Transverse colon (tissue), 4 donors: Measurements from ENCODE around the gene RUNX1. TPM values are rescaled to one million over a fixed set of nuclear protein-coding genes. Genes with fewer than 3 reads are reported as not detected.

Experiments used
- DNase-seq: peaks from one replicate; pipeline ENCODE4 v3.0.0-alpha.2; 2019
- H3K27ac ChIP-seq, 4 donors: fragments of 200-600 bp; sonication (generic); 2 replicates each; pipeline ENCODE4 v1.5.1; 2016 to 2018; ENCODE audit warnings: inconsistent platforms in 4 of 4
- H3K27me3 ChIP-seq: fragments of 200-600 bp; sonication (generic); 2 replicates; pipeline ENCODE4 v1.5.1; 2017; ENCODE audit warnings: inconsistent platforms
- H3K36me3 ChIP-seq, 4 donors: fragments of 200-600 bp; sonication (generic); 2 replicates each; pipeline ENCODE4 v1.5.1; 2017 to 2019; ENCODE audit warnings: inconsistent platforms in 4 of 4
- H3K4me1 ChIP-seq, 4 donors: fragments of 200-600 bp; sonication (generic); 2 replicates each; pipeline ENCODE4 v1.5.1; 2017 to 2020; ENCODE audit warnings: inconsistent platforms in 4 of 4
- H3K4me3 ChIP-seq, 4 donors: fragments of 200-600 bp; sonication (generic); 1 replicate in 1 of 4; 2 replicates in 3 of 4; pipeline versions ENCODE4 v1.5.1 to v1.6.1; 2017 to 2019; ENCODE audit warnings: inconsistent platforms in 4 of 4
- H3K9me3 ChIP-seq, 2 donors: fragments of 200-600 bp; sonication (generic); 2 replicates each; pipeline ENCODE4 v1.5.1; 2017 to 2019; ENCODE audit warnings: inconsistent platforms in 2 of 2
- EP300 ChIP-seq: sonication (generic); formaldehyde crosslinking; IDR thresholded peaks from one replicate; pipeline ENCODE4 v1.6.1; 2017; ENCODE audit warnings: antibody characterized with exemption, low read depth
- POLR2A ChIP-seq: fragments of 450-650 bp; IDR thresholded peaks from one replicate; pipeline ENCODE4 v1.6.1; 2016; ENCODE audit warnings: antibody characterized with exemption, mild to moderate bottlenecking, moderate library complexity
- POLR2AphosphoS5 ChIP-seq, 3 donors: sonication (generic); formaldehyde crosslinking; IDR thresholded peaks; one replicate each; pipeline ENCODE4 v1.6.1; 2016; ENCODE audit warnings: antibody characterized with exemption in 3 of 3
- WGBS, 2 donors: methylation state at CpG; one replicate each; pipeline ENCODE4 v1.1.5; 2018; ENCODE audit warnings: low coverage in 1 of 2; 5-methylcytosine and 5-hydroxymethylcytosine counted together
- in situ Hi-C, 4 donors: fragments of 200-750 bp; cut with MboI; loops; one replicate each; pipeline versions ENCODE4 v1.15.0 to v1.15.1; 2017; ENCODE audit warnings: low sequenced_read_pairs in 3 of 4, low pct_ligation_motif_present in 1 of 4, low pct_unique_long_range_greater_than_20kb in 1 of 4
- intact Hi-C: fragments of 100-400 bp; cut with DNase I; formaldehyde crosslinking; loops from one replicate; pipeline ENCODE4 v1.15.1; 2023; ENCODE audit warnings: low total_unique reads
- total RNA-seq, 4 donors: library from RNA; depleted of rRNA; stranded (reverse); fragments of >200 nt; gene quantifications; one replicate each; pipeline ENCODE4 v1.1.0, GENCODE V29; 2016
- TF ChIP-seq, protein P1 (sequence below), 5 experiments: fragments of 200-600 bp in 3 of 5; fragments of 450-650 bp in 2 of 5; sonication (generic) in 3 of 5; IDR thresholded peaks; 1 replicate in 2 of 5; 2 replicates in 3 of 5; pipeline ENCODE4 v1.5.1; 2016 to 2017; ENCODE audit warnings: antibody characterized with exemption in 5 of 5, inconsistent platforms in 3 of 5, mild to moderate bottlenecking in 2 of 5, moderate library complexity in 1 of 5

The RUNX1 gene
- total RNA-seq, 4 donors from 2014 or later = 8.3 to 60.1 (median 34.7) TPM

DNA sequence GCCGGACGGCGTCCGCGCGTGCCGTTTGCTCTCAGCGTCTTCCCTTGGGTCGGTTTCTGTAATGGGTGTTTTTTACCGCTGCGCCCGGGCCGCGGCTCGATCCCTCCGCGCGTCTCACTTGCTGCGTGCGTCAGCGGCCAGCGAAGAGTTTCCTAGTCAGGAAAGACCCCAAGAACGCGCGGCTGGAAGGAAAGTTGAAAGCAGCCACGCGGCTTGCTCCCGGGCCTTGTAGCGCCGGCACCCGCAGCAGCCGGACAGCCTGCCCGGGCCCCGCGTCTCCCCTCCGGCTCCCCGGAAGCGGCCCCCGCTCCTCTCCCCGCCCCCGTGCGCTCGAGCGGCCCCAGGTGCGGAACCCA, 159.8 kb downstream of the RUNX1 start:
- peaks cover 0 to 40% (median 16%) of the 10 kb centered on the region in 4 donors for H3K4me1 ChIP-seq
- in situ Hi-C loops = loop anchor here in 3 of 4 donors (10.0 to 25.0 kb wide), 4 partner anchors 144 to 1048 kb away; no protein-coding TSS in a partner anchor
- peak overlapping the region; percentile 95 to 99 (median 97) for H3K27ac ChIP-seq
- H3K36me3 ChIP-seq = no peaks in the 10 kb centered on the region
- no peaks in the 10 kb centered on the region for H3K9me3 ChIP-seq
- peaks cover 55% of the 10 kb centered on the region for H3K27me3 ChIP-seq
- intact Hi-C loops = loop anchor here (10.0 kb wide), 2 partner anchors 94 to 144 kb away; no protein-coding TSS in a partner anchor
- TF ChIP-seq, protein P1, sequence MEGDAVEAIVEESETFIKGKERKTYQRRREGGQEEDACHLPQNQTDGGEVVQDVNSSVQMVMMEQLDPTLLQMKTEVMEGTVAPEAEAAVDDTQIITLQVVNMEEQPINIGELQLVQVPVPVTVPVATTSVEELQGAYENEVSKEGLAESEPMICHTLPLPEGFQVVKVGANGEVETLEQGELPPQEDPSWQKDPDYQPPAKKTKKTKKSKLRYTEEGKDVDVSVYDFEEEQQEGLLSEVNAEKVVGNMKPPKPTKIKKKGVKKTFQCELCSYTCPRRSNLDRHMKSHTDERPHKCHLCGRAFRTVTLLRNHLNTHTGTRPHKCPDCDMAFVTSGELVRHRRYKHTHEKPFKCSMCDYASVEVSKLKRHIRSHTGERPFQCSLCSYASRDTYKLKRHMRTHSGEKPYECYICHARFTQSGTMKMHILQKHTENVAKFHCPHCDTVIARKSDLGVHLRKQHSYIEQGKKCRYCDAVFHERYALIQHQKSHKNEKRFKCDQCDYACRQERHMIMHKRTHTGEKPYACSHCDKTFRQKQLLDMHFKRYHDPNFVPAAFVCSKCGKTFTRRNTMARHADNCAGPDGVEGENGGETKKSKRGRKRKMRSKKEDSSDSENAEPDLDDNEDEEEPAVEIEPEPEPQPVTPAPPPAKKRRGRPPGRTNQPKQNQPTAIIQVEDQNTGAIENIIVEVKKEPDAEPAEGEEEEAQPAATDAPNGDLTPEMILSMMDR (IDR thresholded peaks at IDR 0.05) = no peak
- TF ChIP-seq POLR2AphosphoS5 (IDR thresholded peaks at IDR 0.05) (no peak), EP300 (no peak), POLR2A (no peak)
- DNase-seq = peak; percentile 50
- WGBS, 2 donors = 0% methylated on average over 4 of the region's 45 CpGs; no CpG with 5 or more reads in 1 of the 2 donors
- peak overlapping the region; percentile 71 to 86 (median 74) for H3K4me3 ChIP-seq

DNA sequence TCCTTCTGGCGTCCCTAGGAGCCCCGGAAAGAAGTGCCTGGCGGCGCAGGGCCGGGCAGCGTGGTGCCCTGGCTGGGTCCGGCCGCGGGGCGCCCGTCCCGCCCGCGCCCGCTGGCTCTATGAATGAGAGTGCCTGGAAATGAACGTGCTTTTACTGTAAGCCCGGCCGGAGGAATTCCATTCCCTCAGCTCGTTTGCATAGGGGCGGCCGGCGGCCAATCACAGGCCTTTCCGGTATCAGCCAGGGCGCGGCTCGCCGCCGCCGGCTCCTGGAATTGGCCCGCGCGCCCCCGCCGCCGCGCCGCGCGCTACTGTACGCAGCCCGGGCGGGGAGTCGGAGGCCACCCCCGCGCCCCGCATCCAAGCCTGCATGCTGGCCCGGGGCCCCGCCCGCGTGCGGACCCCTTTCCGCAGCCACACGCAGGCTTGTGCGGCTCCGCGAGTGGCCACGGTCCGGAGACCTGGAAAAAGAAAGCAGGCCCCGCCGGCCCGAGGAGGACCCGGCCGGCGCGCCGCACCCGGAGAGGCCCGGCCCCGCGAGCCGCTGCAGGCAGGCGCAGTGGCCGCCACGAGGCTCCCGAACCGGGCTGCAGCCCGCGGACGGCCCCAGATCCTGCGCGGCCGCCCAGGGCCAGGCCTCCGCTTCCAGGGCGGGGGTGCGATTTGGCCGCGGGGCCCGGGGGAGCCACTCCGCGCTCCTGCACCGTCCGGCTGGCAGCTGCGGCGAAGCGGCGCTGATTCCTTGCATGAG, 160.4 kb downstream of the RUNX1 start:
- WGBS, 2 donors = 0% methylated on average over 41 of the region's 96 CpGs; no CpG with 5 or more reads in 1 of the 2 donors
- intact Hi-C loops (loop anchor here (10.0 kb wide), 2 partner anchors 94 to 144 kb away; no protein-coding TSS in a partner anchor), in situ Hi-C loops (loop anchor here in 3 of 4 donors (10.0 to 25.0 kb wide), 4 partner anchors 144 to 1049 kb away; no protein-coding TSS in a partner anchor)
- no peaks in the 10 kb centered on the region for H3K9me3 ChIP-seq
- peak; percentile 96 for DNase-seq
- H3K4me3 ChIP-seq = peak overlapping the region; percentile 71 to 86 (median 74)
- TF ChIP-seq EP300 (no peak), POLR2A (peak; percentile 97), POLR2AphosphoS5 (IDR thresholded peaks at IDR 0.05) (peak; percentile 92 to 97 (median 97))
- TF ChIP-seq, protein P1 (IDR thresholded peaks at IDR 0.05) = peak in 1 of 5 experiments; percentile 31
- H3K4me1 ChIP-seq = peaks cover 0 to 45% (median 22%) of the 10 kb centered on the region in 4 donors
- peaks cover 51% of the 10 kb centered on the region for H3K27me3 ChIP-seq
- no peaks in the 10 kb centered on the region for H3K36me3 ChIP-seq
- peak overlapping the region; percentile 95 to 99 (median 97) for H3K27ac ChIP-seq

DNA sequence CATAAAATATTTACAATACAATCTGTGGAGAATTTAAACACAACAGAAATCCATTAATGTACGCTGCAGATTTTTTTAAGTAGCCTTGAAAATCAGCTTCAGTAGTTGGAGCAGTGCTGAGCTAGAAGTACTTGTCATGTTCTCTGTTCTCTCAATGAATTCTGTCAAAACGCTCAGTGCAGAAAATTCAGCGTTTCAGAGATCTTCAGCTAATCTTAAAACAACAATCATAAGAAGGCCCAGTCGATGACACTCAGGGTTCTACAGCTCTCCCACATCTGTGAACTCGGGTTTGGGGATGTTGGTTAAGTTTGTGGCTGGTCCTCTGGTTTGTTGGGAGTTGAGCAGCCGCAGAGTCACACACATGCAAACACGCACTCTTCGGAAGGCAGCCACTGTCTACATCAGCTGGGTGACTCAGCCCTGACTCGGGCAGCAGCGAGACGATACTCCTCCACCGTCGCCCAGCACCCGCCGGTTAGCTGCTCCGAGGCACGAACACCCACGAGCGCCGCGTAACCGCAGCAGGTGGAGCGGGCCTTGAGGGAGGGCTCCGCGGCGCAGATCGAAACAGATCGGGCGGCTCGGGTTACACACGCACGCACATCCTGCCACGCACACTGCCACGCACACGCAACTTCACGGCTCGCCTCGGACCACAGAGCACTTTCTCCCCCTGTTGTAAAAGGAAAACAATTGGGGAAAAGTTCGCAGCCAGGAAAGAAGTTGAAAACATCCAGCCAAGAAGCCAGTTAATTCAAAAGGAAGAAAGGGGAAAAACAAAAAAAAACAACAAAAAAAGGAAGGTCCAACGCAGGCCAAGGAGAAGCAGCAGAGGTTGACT, 161.2 kb downstream of the RUNX1 start:
- H3K4me1 ChIP-seq = peaks cover 0 to 53% (median 26%) of the 10 kb centered on the region in 4 donors
- peak in 2 of 3 donors; percentile 36 to 63 for TF ChIP-seq POLR2AphosphoS5 (IDR thresholded peaks at IDR 0.05)
- TF ChIP-seq POLR2A = no peak
- H3K27me3 ChIP-seq = peaks cover 43% of the 10 kb centered on the region
- DNase-seq = peak; percentile 77
- in situ Hi-C loops (loop anchor here in 3 of 4 donors (10.0 to 25.0 kb wide), 4 partner anchors 143 to 1049 kb away; no protein-coding TSS in a partner anchor), intact Hi-C loops (loop anchor here (10.0 kb wide), 2 partner anchors 93 to 143 kb away; no protein-coding TSS in a partner anchor)
- H3K27ac ChIP-seq = peak overlapping the region; percentile 95 to 99 (median 97)
- WGBS, 2 donors = 1% methylated on average over 21 to 39 of the region's 40 CpGs
- H3K36me3 ChIP-seq = no peaks in the 10 kb centered on the region
- no peaks in the 10 kb centered on the region for H3K9me3 ChIP-seq
- peak overlapping the region; percentile 40 to 86 (median 74) for H3K4me3 ChIP-seq

DNA sequence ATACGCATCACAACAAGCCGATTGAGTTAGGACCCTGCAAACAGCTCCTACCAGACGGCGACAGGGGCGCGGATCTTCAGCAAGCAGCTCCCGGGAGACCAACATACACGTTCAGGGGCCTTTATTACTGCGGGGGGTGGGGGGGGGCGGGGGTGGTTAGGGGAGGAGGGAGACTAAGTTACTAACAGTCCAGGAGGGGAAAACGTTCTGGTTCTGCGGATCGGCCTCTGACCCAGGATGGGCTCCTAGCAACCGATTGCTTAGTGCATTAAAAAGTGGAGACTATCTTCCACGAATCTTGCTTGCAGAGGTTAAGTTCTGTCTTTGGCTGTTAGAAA, 162.0 kb downstream of the RUNX1 start:
- no peaks in the 10 kb centered on the region for H3K36me3 ChIP-seq
- WGBS, 2 donors = 2 to 13% methylated on average over 5 to 15 of the region's 15 CpGs
- H3K4me3 ChIP-seq = peak overlapping the region; percentile 27 to 86 (median 74)
- peak; percentile 37 for DNase-seq
- in situ Hi-C loops (loop anchor here in 3 of 4 donors (10.0 to 25.0 kb wide), 4 partner anchors 142 to 1050 kb away; no protein-coding TSS in a partner anchor), intact Hi-C loops (loop anchor here (10.0 kb wide), 2 partner anchors 92 to 142 kb away; no protein-coding TSS in a partner anchor)
- H3K9me3 ChIP-seq = no peaks in the 10 kb centered on the region
- TF ChIP-seq EP300 (no peak), POLR2AphosphoS5 (IDR thresholded peaks at IDR 0.05) (no peak), POLR2A (no peak)
- TF ChIP-seq, protein P1 (IDR thresholded peaks at IDR 0.05) = no peak
- H3K27ac ChIP-seq = peak overlapping the region; percentile 95 to 99 (median 97)
- peaks cover 35% of the 10 kb centered on the region for H3K27me3 ChIP-seq
- peaks cover 0 to 58% (median 30%) of the 10 kb centered on the region in 4 donors for H3K4me1 ChIP-seq
